ENCODE measurements around the gene PITHD1. TPM values are rescaled to one million over a fixed set of nuclear protein-coding genes. Genes with fewer than 3 reads are reported as not detected.
"Not testable (repeated sequence)": the region's sequence is repeated elsewhere in the genome, so short reads cannot be mapped to it uniquely, and the experiment has no call there.

PITHD1 gene
- total RNA-seq, 1 donor from 2014 or later = 43.8 TPM

DNA sequence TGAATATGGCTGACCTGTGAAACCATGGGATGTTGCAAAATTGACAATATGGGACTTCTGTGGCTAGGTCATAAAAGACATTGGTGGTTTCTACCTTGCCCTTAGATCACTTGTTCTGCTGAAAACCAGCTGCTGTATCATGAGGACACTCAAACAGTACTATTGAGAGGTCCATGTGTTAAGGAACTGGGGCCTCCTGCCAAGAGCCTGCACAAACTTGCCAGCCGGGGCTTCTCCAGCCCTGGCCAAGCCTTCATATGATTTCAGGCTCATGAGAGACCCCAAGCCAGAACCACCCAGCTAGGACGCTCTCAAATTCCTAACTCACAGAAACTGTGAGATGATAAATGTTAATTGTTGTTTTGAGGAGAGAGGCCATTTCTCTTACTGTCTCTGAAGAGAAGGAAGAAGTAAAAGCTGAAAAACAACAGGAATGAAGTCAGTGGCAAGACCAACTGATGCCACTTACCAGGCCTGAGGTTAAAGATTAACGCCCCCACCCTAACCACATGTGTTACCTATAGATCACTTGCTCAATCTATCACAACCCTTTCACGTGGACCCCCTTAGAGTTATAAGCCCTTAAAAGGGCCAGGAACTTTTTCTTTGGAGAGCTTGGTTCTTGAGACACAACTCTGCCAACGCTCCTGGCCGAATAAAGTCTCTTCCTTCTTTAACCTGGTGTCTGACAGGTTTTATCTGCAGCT, 3.9 kb upstream of the PITHD1 start:
- no peak for DNase-seq

DNA sequence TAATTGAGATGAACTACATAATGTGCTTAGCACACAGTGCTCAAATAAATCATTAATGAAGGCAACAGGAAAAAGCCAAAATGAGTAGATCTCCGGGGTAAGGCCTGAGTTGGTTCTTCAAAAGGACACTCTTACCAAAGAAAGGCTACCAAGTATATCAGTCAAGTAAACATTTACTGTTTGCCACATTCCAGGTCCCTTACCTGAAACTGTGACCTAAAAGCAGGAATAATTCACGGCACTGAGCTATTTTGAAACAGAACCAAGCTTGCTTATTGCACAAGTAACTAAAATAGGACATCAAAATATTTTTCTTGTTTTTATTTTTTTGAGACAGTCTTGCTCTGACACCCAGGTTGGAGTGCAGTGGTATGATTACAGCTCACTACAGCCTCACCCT, 2.0 kb upstream of the PITHD1 start:
- no peak for DNase-seq

DNA sequence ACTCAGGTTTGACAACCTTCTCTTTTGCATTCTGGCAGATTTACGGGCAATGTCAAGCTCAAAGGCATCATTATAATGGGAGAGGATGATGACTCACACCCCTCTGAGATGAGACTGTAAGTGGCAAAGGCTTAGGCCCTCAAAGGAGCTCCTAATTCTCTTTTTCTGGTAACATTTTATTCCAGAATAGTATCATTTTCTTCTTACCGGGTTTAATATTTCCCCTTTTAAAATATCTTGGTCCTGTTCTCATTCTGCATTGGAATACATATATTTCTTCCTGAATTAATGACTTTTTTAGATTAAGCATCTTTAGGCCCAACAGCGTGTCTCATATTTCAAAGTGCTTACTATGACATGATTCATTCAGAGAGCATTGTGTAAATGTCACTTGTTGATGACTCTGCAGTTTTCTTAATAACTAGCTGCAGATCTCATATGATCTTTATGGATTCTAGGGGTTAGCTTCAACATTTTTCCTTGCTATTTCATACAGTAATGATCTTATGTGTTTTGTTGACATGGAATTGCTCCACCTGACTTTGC, 1.7 kb downstream of the PITHD1 start:
- DNase-seq = no peak

DNA sequence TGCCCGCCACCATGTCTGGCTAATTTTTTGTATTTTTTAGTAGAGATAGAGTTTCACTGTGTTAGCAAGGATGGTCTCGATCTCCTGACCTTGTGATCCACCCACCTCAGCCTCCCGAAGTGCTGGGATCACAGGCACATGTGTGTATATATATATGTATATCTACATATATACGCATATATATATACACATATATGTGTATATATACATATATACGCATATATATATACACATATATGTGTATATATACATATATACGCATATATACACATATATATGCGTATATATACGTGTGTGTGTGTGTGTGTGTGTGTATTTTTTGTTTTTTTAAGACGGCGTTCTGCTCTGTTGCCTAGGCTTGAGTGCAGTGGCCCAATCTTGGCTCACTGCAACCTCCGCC, 4.9 kb downstream of the PITHD1 start:
- DNase-seq = not testable (repeated sequence)

DNA sequence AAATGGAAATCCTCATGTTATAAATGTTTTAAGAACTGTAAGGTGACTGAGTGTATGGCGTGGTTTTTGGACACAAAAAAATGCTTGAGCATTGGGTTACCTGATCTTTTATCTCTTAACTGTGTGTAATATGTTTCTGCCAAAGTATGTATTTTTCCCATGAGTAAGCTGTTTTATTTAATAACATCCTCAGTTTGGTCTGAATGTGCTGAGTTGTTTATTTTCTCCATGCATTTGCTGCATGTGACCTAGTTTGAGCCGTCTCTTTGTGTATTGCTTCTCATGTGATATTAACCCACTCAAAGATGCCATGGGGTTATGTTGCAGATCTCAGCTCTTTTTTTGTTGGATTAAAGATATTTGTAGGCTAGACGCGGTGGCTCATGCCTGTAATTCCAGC, 6.6 kb downstream of the PITHD1 start:
- DNase-seq = no peak

DNA sequence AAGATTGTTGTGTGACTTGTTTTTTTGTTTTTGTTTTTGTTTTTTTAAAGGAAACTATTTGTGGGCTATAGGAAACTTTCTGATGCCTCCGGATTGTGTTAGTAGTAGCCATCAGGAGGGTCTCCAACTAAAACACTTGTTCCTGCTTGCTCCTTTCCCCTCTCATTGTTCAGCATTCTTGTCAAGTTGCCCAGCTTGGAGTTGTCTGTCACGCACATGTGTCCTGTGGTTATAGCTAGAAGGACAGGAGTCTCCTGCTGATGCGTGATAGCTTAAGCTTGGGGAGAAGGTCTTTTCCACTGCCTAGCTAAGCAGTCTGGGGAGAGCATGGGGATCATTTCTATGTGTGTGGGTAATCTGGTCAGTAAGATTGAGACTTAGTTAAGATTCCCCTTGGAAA, 9.5 kb downstream of the PITHD1 start:
- DNase-seq = no peak

DNA sequence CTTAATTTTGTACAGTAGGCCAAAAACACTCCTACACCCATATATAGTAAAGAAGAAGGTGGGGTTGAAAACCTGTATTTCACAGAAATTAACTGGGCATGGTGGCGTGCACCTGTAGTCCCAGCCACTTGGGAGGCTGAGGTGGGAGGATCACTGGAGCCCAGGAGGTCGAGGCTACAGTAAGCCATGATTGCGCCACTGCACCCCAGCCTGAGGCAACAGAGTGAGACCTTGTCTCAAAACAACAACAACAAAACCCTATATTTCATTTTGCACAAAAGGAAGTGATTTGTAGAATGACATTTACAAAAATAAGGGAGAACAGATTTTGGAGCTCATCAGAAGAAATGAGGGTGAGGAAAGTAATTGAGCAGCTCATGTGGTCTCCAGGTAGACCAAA, 10.5 kb downstream of the PITHD1 start:
- no peak for DNase-seq

DNA sequence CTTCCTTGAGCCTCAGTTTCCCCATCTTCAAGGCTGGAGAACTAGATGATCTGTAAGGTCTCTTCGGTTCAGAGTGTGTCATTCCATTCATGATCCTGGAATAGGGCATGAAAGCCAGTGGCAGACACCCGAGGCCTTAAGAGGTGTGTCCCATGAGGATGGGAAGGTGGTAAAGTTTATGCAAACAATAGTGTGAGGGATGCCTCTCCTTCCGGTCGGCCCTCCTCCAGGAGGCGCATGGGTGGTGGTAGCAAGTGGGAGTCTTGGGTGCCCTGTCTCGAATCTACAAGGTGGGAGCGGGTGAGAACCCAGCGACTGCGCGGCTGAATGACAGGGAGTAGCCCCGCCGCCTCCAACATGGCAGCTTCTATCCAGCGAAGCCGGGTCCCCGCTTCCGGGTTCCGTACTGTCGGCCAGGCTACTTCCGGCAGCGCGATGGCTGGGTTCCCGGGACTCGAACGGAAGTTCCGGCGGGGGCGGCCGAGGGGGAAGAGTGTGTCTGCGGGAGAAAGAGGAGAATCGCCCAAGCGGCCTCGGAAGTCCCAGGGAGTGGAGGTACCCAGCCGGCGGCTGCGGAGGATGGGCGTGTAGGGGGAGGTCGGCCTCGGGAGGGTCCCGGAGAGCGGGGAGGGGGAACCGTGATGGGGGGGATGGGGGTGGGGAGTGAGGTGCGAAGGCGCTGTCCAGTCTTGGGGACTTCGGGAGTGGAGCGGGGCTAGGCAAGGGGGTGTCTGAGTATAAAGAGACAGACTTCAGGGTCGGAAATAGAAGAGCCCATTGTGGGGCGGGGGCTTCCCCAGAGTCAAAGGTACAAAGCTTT, 12.7 kb downstream of the PITHD1 start, which contains the start of gene LYPLA2:
Gene LYPLA2, plus strand, starts transcription at position 450 of the 820 bp plus-strand sequence. CDS start 1,538 bp downstream, outside the sequence.
- DNase-seq = peak; percentile 97

DNA sequence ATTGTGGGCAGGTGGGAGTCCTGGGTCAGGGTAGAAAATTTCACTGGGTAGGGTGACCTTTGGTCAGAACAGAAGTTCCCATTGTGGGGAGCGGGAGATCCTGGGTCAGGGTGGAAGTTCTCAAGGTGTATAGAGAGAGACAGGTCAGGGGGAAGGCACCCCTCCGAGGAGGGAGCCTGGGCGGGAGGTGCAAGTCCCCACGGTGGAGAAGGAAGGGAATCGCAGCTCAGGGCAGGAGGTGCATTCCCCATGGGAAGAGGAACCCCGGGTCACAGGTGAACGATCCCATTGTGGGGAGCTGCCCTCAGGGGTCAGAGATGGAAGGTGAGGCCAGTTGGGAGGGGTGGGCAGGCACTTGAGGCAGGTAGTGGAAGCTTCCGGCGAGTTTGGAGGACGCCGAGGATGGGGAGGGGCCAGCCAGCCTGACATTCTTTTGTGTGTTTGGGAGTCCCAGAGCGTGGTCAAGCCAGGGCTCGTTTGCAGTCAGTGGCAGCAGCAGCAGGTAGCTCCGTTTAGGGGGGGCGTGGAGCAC, 13.4 kb downstream of the PITHD1 start:
- no peak for DNase-seq

DNA sequence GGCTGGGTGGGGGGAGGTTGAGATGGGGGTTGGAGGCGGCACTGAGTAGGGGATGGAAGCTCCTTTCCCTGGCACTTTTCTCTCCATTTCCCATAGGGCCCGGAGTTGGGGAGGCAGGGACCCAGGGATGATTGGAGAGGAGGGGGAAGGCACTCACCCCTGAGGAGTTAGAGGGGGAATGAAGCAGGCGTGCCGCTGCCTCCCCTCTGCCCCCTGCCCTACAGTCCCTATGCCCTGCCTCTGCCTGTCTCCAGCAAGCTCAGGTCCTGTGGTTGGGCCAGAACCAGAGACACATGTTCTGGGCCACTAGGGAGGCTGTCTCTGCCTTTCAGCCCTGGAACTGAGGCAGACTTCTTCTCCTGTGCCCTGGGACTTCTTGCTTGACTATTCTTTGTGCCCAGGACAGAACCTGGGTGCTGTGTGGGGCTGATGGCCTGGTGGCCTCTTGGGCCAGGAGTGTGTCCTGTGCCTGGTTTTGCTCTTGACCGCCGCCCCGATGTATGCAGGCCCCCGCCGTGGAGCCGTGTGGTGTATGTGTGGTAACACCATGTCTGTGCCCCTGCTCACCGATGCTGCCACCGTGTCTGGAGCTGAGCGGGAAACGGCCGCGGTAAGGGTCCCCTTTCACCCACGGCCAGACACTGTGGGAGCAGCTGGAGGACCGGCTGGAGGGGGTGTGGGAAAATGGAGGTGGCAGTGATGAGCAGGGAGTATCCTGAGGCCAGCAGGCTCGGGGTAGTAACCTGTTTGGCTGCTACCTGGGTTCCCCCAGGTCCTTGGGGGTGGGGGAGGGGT, 14.1 kb downstream of the PITHD1 start:
- no peak for DNase-seq

DNA sequence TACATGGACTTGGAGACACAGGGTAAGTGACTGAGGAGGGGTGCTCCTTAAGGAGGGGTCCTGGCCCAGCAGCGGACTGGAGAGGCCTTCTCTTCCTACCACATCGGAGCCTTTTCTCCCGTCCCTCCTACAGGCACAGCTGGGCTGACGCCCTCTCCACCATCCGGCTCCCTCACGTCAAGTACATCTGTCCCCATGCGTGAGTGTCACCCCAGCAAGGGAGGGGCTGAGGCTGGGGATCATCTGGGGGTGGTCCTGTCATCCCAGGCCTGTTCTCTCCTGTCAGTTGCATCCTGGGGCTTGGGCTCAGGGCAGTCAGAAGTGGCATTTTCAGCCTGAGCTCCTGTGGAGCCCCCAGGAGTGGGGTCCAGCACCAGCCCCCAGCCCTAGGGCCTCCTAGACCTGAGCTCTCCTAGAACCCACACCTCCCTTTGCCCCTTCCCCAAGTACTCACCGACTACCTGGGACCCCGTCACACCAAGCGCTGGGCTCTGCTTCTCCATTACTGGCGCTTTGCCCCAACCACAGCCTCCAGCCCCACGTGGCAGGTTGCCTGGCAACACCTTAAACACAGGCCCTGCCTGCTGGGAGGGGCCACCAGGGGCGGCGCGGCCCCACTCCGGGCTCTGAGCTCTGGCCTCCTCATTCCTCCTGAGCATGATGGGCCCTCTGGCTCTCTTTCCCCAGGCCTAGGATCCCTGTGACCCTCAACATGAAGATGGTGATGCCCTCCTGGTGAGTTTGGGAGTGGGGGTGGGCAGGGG, 15.0 kb downstream of the PITHD1 start:
- DNase-seq = peak; percentile 38

DNA sequence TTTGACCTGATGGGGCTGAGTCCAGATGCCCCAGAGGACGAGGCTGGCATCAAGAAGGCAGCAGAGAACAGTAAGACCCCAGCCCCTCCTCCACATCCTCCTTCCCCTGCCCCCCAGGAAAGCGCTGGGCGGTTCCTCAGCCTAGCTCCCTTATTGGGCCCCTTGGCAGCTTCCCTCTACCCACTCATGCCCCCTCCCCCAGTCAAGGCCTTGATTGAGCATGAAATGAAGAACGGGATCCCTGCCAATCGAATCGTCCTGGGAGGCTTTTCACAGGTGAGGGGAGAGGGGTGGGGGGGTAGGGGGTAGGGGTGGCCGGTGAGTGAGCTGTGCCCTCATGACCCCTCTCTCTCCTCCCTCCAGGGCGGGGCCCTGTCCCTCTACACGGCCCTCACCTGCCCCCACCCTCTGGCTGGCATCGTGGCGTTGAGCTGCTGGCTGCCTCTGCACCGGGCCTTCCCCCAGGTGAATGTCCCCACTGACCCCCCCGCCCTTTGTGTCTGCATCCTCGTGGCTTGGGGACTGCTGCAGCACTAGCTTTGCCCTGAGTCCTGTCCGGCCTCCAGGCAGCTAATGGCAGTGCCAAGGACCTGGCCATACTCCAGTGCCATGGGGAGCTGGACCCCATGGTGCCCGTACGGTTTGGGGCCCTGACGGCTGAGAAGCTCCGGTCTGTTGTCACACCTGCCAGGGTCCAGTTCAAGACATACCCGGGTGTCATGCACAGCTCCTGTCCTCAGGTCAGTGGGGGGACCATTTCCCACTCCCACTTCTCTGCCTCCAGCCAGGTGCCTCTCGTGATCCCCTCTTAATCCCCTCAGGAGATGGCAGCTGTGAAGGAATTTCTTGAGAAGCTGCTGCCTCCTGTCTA, 15.9 kb downstream of the PITHD1 start:
- no peak for DNase-seq

DNA sequence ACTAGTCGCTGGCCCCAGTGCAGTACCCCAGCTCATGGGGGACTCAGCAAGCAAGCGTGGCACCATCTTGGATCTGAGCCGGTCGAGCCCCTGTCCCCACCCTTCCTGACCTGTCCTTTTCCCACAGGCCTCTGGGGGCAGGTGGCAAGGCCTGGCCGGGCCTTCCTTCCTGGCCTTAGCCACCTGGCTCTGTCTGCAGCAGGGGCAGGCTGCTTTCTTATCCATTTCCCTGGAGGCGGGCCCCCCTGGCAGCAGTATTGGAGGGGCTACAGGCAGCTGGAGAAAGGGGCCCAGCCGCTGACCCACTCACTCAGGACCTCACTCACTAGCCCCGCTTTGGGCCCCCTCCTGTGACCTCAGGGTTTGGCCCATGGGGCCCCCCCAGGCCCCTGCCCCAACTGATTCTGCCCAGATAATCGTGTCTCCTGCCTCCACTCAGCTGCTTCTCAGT, 16.5 kb downstream of the PITHD1 start:
- DNase-seq = not testable (repeated sequence)

DNA sequence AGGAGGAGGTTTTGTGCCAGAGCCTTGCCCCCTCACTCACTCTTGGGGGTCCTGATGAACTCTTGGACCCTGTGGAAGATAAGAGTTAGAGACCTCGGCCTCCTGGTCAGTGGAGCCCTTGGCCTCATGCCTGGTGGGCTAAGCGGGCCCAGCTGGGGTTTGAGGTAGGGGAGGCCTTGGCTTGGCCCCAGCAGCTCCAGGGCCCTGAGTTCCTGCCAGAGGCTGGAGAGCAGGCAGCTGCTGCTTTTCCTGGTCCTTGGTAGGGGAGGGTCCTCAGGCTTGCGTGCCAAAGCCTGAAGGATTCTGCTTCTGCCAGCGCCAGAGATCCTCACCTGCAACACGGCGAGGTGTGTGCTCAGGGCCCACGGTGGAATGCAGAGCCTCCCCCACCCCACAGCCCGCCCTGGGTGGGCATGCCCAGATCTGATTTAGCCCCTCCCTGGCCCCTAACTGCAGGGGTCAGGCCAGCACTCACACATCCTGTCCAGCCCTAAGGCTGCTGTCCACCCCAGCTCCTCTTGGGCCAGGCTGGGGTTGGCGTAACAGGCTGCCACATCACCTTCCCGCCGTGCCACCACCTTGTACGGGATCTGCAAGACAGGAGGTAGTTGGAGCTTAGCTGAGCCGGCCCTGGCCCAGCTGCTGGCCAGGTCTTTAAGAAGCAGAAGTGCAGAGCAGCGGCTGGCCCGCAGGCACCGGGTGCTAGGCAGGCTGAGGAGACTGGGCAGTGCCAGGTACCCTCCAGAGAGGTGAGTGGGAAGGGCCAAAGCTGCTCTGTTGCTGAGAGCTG, 17.7 kb downstream of the PITHD1 start:
- no peak for DNase-seq

DNA sequence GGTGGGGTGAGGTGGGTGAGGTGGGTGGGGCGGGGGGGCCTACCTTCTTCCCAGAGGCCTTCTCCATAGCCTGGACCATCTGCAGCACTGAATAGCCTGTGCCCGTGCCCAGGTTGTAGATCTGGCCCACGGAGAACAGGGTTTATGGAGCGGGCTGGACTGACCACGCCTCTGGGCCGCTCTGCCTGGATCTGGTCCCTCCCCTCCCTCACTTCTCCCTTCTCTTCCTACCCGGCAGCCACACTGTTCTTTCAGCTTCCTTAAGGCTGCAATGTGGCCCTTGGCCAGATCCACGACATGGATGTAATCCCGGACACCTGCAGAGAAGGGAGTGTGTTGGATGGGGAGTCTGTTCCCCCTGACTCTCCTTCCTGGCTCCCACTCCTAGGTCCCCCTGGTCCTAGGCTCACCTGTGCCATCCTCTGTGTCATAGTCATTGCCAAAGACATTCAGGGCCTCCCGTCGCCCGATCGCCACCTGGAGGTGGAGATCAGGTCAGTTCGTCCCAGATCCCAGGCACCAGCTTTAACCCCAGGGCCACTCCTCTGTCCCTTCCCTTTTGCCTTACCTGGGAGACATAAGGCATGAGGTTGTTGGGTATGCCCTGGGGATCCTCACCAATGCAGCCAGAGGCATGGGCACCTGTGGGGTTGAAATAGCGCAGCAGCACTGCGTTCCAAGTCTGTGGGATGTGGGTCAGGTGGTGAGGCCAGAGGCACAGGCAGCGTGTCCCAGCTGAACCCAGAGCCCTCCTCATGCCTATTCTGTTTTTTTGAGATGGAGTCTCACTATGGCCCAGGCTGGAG, 18.5 kb downstream of the PITHD1 start:
- no peak for DNase-seq

DNA sequence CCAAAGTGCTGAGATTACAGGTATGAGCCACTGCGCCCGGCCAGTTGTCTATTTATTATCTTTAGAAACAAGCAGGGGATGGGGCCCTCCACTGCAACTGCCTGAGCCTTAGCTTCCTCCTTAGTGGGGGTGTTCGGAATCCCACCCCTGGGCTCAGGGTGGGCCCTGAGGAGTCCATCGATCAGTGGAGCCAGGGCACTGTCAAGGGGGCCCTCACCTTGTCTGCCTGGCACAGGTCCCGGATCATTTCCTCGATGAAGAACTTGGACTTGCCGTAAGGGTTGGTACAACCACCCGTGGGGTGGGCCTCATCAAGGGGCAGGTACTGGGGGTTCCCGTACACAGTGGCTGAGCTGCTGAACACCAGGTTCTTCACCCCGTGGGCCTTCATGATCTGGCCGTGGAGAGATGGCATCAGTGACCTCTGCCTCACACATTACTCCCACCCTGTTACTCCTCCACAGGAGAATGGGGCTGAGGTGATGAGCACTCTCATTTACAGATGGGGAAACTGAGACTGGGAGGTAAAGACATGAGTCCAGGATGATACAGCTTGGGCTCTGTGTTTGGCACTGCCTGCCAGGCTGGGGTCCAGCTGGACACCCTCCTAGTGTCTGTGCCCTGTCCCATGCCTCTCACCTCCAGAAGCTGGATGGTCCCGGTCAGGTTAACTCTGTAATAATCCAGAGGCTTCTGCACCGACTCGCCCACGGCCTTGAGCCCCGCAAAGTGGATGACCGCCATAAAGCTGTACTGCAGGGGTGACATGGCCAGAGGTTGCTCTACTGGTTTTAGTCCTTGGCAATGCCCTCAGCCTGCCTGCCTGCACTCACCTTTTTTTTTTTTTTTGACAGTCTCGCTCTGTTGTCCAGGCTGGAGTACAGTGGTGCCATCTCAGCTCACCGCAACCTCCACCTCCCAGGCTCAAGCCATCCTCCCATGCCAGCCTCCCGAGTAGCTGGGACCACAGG, 19.5 kb downstream of the PITHD1 start:
- no peak for DNase-seq

DNA sequence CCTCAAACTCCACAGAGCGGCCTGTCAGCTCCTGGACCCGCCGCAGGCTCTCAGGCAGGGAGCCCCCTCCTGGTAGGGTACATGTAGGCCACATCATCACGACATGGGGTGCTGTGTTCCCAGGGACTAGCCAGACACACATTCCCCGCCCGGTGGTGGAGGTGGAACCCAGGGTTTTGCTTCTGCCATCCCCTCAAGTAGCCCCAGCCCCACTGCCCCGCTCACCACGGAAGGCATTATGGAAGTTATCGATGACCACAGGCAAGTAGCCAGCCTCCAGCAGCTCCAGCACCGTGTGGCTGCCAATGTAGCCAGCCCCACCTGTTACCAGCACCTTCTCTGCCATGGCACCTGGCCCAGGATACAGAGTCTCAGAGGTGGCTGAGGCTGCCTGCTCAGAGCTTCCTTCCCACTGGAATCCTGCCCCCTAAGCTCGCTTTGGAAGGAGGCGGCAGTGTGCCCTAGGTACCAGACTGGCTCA, 20.5 kb downstream of the PITHD1 start:
- DNase-seq = no peak

Measured in tongue (tissue), 2 donors.